ENCODE data around the gene CNDP1. TPM values are rescaled to one million over a fixed set of nuclear protein-coding genes. Genes with fewer than 3 reads are reported as not detected.

Gene CNDP1
- total RNA-seq, 1 donor from 2014 or later: not detected

DNA sequence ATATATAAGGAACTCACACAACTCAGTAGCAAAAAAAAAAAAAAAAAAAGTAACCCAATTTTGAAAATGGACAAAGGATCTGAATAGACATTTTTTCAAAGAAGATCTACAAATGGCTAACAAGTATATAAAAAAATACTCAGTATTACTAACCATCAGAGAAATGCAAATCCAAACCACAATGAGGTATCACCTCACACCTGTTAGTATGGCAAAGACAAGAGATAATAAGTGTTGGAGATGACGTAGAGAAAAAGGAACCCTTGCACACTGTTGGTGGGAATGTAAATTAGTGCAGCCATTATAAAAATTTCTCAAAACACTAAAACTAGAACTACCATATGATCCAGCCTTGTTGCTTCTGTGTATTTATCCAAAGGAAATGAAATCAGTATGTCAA is 5.8 kb upstream of the CNDP1 start:
- TF ChIP-seq, protein P1, sequence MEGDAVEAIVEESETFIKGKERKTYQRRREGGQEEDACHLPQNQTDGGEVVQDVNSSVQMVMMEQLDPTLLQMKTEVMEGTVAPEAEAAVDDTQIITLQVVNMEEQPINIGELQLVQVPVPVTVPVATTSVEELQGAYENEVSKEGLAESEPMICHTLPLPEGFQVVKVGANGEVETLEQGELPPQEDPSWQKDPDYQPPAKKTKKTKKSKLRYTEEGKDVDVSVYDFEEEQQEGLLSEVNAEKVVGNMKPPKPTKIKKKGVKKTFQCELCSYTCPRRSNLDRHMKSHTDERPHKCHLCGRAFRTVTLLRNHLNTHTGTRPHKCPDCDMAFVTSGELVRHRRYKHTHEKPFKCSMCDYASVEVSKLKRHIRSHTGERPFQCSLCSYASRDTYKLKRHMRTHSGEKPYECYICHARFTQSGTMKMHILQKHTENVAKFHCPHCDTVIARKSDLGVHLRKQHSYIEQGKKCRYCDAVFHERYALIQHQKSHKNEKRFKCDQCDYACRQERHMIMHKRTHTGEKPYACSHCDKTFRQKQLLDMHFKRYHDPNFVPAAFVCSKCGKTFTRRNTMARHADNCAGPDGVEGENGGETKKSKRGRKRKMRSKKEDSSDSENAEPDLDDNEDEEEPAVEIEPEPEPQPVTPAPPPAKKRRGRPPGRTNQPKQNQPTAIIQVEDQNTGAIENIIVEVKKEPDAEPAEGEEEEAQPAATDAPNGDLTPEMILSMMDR (conservative IDR thresholded peaks at IDR 0.05; ENCODE audit: low read depth, low read length): no peak
- no peak overlapping the region for H3K4me3 ChIP-seq (ENCODE audit: low read depth, low read length)
- DNase-seq (ENCODE audit: low read depth): no peak

DNA sequence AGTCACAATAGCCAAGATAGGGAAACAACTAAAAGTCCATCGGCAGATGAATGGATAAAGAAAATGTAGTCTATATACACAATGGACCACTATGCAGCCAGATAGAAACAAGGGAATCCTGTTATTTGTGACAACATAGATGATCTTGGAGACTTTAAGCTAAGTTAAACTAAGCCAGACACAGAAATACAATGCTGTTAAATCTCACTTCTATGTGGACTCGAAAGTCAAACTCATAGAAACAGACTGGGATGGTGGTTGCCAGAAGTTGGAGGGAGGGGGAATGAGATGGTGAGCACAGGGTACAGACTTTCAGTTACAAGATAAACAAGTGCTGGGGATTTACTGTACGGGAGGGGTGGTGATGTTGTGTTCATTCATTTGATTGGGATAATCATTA is 5.4 kb upstream of the CNDP1 start:
- H3K4me3 ChIP-seq (ENCODE audit: low read depth, low read length): no peak overlapping the region
- no peak for DNase-seq (ENCODE audit: low read depth)
- TF ChIP-seq, protein P1 (conservative IDR thresholded peaks at IDR 0.05; ENCODE audit: low read depth, low read length): no peak

DNA sequence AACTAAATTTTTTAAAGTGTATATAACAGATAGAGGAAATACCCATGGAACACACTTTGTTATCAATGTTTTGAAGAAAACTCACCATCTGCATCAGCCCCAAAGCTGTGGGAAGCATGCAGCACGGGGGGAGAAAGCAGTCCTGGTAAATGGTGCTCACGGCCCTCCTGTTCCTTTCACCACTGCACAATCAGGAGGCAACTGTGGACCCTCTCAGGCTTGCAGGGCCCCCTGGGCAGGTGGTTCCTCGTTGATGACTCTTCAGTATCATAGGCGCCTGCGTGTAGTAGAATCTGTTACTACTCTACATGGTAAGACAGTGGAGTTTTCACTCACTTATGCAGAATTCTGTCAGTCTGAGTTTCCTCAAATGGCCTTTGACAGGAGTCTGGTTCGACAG is 4.9 kb upstream of the CNDP1 start:
- H3K4me3 ChIP-seq (ENCODE audit: low read depth, low read length): no peak overlapping the region
- TF ChIP-seq, protein P1 (conservative IDR thresholded peaks at IDR 0.05; ENCODE audit: low read depth, low read length): no peak
- no peak for DNase-seq (ENCODE audit: low read depth)

DNA sequence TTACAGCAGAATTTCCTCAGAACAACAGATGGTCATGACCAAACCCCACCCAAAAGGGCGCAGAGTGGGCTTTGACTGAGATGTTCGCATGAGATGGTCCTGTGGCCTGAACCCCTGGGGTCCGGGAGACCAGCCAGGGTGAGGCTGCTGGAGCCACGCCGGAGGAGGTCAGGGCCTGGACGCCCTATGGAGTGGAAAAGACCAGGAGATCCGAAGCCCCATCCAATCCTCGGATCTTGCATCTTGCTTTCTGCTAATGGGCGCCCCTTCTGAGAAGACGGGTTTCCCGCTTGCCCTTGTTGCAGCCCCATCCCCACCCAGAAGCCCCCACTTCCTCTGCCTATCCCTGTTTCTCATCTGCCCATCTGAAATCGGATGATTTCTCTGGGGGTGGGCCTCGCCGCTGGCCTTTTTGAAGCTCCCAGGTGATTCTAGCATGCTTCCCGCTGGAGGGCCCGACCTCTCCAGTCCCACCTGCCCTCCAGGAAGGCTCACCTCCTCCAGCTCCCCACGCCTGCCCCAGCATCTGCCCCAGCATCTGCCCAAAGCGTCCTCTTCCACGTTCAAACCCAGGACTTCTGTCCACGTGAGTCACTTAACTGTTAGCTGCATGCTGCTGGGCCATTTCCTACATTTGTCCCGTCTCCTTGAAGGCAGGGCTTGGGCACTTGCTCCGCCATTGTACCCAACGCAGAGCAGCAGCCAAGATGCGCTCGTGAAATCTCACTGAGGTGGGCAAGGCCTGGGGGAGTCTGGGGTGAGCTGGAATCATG is 4.3 kb upstream of the CNDP1 start:
- no peak for DNase-seq (ENCODE audit: low read depth)
- TF ChIP-seq, protein P1 (conservative IDR thresholded peaks at IDR 0.05; ENCODE audit: low read depth, low read length): no peak
- H3K4me3 ChIP-seq (ENCODE audit: low read depth, low read length): no peak overlapping the region

DNA sequence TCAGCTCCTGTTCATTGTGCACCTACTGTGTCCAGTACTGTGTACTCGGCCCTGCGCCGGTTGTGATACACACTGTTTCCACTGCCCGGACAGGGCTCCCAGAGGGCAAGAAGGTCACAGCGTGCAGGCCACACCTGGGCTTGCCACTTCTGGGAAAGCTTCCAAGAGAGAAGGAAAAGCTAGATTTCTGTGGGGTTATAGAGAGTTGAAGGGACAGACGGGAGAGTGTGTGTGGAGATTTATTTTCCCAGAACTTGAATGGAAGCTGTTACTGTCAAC is 3.8 kb upstream of the CNDP1 start:
- TF ChIP-seq, protein P1 (conservative IDR thresholded peaks at IDR 0.05; ENCODE audit: low read depth, low read length): no peak
- no peak overlapping the region for H3K4me3 ChIP-seq (ENCODE audit: low read depth, low read length)
- no peak for DNase-seq (ENCODE audit: low read depth)

DNA sequence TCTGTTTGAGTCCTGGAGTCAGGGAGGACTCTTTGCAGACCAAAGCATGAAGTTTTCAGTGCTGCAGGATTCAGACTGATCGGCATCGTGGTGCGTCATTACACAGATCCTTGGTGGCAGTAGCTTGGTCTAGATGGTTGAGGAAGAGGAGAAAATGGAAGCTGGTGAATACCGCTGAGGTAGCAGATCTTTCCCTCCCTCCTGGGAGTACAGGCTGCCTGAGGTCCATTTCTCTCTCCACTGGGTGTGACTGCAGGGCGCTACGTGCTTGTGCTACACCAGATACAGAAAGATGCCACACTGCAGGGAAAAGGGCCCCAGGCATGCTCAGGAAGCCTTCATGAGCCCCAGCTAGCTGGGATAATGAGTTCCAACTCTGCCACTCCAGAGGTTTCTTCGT is 3.3 kb upstream of the CNDP1 start:
- no peak overlapping the region for H3K4me3 ChIP-seq (ENCODE audit: low read depth, low read length)
- no peak for DNase-seq (ENCODE audit: low read depth)
- TF ChIP-seq, protein P1 (conservative IDR thresholded peaks at IDR 0.05; ENCODE audit: low read depth, low read length): no peak

DNA sequence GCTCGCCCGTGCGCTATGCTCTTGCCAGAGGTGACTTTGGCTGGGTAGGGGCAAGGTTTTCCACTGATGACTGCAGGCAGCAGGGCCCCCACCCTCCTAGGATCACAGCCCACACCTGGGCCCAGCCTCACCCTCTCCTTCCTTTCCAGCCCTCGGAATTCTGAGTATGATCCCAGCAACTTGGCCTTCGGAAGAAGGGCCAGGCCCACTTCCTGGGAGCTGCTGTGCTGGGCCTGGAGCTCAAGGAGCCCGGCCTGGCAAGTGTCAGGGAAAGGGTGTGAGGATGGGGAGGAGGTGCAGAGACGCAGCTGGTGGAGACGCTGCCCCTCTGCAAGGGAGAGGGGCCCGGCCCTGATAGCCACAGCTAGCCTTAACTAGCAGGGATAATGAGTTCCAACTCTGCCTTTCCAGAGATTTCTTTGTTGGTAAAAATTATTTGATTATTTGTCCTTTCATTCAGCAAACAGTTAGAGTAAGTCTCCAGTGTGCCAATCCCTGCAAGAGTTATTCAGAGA is 1.7 kb upstream of the CNDP1 start:
- TF ChIP-seq, protein P1 (conservative IDR thresholded peaks at IDR 0.05; ENCODE audit: low read depth, low read length): no peak
- H3K4me3 ChIP-seq (ENCODE audit: low read depth, low read length): no peak overlapping the region
- no peak for DNase-seq (ENCODE audit: low read depth)
